Cardiac fibroblast (primary cell): ENCODE measurements around the gene LRRC14B.
A peak's percentile ranks its signal among the peaks of the same experiment; 100 is the strongest.
"Not testable (repeated sequence)": the region's sequence is repeated elsewhere in the genome, so short reads cannot be mapped to it uniquely, and the experiment has no call there.

Experiments
- DNase-seq, 2 donors: peaks; one replicate each; pipeline versions ENCODE4 v3.0.0 to v3.0.0-alpha.2; 2010; ENCODE audit warnings: low read depth in 2 of 2
- H3K4me3 ChIP-seq, 2 donors: replicated peaks in 1 of 2; 1 replicate in 1 of 2; 2 replicates in 1 of 2; pipeline ENCODE4 v1.5.1; 2011; ENCODE audit warnings: low read depth in 2 of 2, low read length in 2 of 2, mild to moderate bottlenecking in 2 of 2, moderate library complexity in 1 of 2
- TF ChIP-seq, protein P1 (sequence below): IDR thresholded peaks from one replicate; pipeline ENCODE4 v1.5.1; 2011; ENCODE audit warnings: low read depth, mild to moderate bottlenecking, low read length, inconsistent platforms

Gene LRRC14B

DNA sequence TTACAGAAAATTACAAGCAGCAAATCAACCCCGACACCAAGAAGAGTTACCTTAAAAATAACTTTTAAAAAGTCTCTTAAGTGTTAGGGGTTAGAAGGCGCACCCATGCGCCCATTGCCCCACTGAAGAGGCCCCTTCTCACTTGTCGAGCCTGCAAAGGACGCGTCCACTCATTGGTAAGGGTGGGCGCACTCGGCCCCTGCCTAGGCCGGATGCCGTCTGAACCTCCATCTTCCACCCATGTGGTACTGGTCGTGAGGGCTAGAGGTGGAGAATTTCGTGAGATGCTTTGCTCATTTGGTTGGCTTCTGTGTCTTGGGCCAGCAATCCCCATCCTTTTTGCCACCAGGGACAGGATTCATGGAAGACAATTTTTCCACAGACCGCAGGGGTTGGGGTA, 27.5 kb upstream of the LRRC14B start:
- H3K4me3 ChIP-seq: no peak overlapping the region
- TF ChIP-seq, protein P1, sequence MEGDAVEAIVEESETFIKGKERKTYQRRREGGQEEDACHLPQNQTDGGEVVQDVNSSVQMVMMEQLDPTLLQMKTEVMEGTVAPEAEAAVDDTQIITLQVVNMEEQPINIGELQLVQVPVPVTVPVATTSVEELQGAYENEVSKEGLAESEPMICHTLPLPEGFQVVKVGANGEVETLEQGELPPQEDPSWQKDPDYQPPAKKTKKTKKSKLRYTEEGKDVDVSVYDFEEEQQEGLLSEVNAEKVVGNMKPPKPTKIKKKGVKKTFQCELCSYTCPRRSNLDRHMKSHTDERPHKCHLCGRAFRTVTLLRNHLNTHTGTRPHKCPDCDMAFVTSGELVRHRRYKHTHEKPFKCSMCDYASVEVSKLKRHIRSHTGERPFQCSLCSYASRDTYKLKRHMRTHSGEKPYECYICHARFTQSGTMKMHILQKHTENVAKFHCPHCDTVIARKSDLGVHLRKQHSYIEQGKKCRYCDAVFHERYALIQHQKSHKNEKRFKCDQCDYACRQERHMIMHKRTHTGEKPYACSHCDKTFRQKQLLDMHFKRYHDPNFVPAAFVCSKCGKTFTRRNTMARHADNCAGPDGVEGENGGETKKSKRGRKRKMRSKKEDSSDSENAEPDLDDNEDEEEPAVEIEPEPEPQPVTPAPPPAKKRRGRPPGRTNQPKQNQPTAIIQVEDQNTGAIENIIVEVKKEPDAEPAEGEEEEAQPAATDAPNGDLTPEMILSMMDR: no peak
- DNase-seq: no peak

DNA sequence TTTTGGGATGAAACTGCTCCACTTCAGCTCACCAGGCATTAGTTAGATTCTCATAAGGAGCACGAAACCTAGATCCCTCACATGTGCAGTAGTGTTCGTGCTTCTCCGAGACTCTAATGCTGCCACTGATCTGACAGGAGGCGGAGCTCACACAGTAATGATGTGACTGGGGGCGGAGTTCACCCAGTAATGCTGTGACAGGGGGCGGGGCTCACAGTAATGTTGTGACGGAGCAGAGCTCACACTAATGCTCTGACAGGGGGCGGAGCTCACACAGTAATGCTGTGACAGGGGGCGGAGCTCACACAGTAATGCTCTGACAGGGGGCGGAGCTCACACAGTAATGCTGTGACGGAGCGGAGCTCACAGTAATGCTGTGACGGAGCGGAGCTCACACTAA, 27.1 kb upstream of the LRRC14B start:
- DNase-seq: no peak
- no peak overlapping the region for H3K4me3 ChIP-seq
- TF ChIP-seq, protein P1: no peak

DNA sequence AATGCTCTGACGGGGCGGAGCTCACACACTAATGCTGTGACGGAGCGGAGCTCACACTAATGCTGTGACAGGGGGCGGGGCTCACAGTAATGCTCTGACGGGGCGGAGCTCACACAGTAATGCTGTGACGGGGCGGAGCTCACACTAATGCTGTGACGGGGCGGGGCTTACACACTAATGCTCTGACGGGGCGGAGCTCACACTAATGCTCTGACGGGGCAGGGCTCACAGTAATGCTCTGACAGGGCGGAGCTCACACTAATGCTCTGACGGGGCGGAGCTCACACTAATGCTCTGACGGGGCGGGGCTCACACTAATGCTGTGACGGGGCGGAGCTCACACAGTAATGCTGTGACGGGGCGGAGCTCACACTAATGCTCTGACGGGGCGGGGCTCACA, 26.5 kb upstream of the LRRC14B start:
- not testable (repeated sequence) for H3K4me3 ChIP-seq, DNase-seq

DNA sequence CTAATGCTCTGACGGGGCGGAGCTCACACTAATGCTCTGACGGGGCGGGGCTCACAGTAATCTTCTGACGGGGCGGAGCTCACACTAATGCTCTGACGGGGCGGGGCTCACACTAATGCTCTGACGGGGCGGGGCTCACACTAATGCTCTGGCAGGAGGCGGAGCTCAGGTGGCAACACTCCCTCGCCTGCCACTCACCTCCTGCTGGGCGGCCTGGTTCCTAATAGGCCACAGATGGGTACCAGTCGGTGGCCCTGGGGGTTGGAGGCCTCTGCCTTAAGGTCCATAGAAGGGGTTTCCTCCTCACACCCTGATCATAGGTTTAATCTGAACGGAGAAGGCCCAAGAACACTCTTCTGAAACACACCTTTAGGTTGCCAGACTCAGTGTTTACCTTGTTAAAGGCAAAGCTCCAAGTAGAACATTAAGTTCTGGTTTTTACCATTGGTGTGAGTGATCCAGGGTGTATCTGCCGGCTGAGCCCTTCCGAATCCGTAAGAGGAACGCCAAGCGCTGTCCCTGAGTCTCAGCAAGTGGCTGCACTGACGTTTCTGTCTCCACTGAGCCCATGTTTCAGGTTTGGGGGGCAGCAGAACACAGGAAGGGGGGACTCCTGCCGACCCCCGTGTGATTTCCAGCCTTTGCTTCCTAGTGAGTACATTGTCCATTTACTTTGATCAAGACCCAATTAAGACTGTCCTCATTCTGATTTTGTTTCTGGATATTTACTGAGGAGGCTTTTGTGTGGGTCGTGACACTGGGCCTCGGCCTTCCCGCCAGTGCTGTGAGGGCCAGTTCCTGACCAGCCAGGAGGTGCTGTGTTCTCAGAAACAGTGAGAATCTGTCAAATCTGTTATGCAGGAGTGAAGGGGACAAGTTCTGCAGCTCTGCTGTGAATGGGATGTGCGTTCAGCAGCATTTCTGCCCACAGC, 24.6 kb upstream of the LRRC14B start:
- DNase-seq: no peak

DNA sequence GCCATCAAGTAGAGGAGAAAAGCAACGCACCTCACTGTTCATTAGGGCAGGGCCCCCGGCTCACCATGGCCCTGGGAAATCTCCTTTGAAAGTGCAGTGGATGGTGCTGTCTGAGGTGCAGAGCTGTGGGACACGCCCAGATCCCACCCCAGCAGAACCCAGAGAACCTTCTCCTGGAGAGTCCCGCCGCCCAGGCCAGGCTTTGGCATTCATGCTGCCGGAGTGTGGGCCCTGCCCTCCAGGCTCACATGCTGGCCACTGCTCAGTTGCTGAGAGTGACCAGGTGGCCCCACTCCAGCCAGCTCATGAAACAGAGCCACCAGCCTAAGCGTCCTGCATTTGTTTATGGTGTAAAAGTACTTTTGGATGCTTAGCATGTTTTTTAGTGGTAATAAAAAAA, 23.8 kb upstream of the LRRC14B start:
- no peak for DNase-seq
- no peak overlapping the region for H3K4me3 ChIP-seq
- TF ChIP-seq, protein P1: no peak

More for the DNA sequence above, 24.6 kb upstream of the LRRC14B start:
- TF ChIP-seq, protein P1: no peak
- no peak overlapping the region for H3K4me3 ChIP-seq

DNA sequence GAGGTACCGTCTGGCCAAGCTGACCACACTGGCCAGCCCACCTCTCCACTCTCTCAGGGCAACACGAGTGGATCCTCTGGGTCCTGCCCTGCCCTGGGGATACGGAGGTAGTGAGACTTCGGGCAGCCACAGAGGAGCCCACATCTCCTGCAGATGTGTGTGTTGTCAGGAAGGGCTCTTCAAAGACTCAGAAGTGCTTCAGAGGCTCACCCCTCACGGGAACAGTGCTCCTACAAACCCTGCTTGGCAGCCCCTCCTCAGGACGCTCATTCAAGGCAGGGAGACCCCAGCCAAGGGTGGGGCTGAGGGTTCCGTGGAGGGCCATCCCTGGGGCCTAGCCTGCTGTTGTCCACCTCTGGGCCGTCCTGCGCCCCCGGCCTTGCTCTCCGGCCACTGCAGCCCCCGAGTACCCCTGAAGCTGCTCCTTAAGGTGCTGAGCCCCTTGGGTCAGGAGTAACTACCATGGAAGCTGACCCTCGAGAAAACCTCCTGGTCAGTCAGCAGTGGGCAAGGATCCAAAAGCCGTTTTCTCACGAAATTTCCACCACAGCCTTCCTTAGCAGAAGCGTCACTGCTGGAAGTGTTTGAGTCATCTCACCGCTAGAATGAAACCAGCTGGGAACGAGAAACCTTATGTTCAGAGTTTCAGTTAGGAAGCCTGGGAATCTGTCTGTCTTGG, 23.2 kb upstream of the LRRC14B start:
- peak; percentile 92 to 98 for DNase-seq
- H3K4me3 ChIP-seq: no peak overlapping the region
- TF ChIP-seq, protein P1: no peak

DNA sequence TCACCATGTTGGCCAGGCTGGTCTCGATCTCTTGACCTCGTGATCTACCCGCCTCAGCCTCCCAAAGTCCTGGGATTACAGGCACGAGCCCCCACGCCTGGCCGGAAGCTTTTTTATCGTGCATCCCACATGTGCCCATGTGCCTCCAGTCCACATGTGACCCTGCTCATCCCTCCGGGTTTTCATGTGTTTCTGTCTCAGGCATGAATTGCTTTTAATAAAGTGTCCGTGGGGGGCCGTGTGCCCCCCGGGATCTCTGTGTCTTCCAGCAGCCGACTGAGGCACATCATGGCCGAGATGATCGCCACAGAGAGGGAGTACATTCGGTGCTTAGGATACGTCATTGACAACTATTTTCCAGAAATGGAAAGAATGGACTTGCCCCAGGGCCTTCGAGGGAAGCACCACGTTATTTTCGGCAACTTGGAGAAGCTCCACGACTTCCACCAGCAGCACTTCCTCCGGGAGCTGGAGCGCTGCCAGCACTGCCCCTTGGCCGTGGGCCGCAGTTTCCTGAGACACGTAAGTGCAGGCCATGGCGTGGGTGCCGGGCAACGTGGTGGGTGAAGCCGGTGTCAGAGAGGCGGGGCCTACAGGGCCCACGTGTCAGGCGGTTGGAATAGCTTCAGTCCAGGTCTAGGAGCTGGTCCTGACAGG, 22.1 kb upstream of the LRRC14B start:
- TF ChIP-seq, protein P1: no peak
- H3K4me3 ChIP-seq: no peak overlapping the region
- peak; percentile 90 to 93 for DNase-seq
